A549 (cell line): ENCODE results near the gene ZMYND8. TPM values are rescaled to one million over a fixed set of nuclear protein-coding genes. Genes with fewer than 3 reads are reported as not detected.

Experiments
- ATAC-seq, 2 experiments: fragments of 200-7000 bp in 1 of 2; fragments of >200 bp in 1 of 2; cut with Nextera tagmentation in 1 of 2; cut with Tn5 transposase in 1 of 2; 3 replicates each; pipeline versions ENCODE4 v1.8.0 to v1.9.1; 2018 to 2020; ENCODE audit warnings: mild to moderate bottlenecking in 1 of 2, moderate library complexity in 1 of 2
- CTCF ChIA-PET: fragments of 300-600 bp; sonication (Branson Sonifier 250); formaldehyde crosslinking; extraction: SDS; loops from one replicate; lab custom pipeline; 2021; ENCODE audit warnings: antibody characterized with exemption, inconsistent platforms; lab: Yijun Ruan, JAX
- POLR2A ChIA-PET: fragments of 350-600 bp; formaldehyde crosslinking; extraction: SDS; loops from one replicate; lab custom pipeline; 2021; ENCODE audit warnings: antibody characterized with exemption, inconsistent platforms; lab: Yijun Ruan, JAX
- DNase-seq, 2 experiments: peaks; one replicate each; pipeline versions ENCODE4 v3.0.0 to v3.0.0-alpha.2; 2011 to 2016; ENCODE audit warnings: low read depth in 1 of 2, low spot score in 1 of 2
- FAIRE-seq: peaks from 2 replicates; lab custom pipeline; 2011; peaks lifted over from hg19 to GRCh38; lab: Jason Lieb, UNC
- H3K27ac ChIP-seq, 2 experiments: fragments of >200 bp; sonication (Bioruptor Twin); formaldehyde crosslinking; 3 replicates each; pipeline ENCODE4 v1.5.1; 2016 to 2017
- H3K4me1 ChIP-seq: fragments of >200 bp; sonication (Bioruptor Twin); formaldehyde crosslinking; 3 replicates; pipeline ENCODE4 v1.6.1; 2016
- H3K4me2 ChIP-seq: fragments of >200 bp; sonication (Bioruptor Twin); formaldehyde crosslinking; 3 replicates; pipeline ENCODE4 v1.6.1; 2016
- H3K4me3 ChIP-seq: fragments of >200 bp; sonication (Bioruptor Twin); formaldehyde crosslinking; 3 replicates; pipeline ENCODE4 v1.5.1; 2016
- H3K9me3 ChIP-seq: fragments of >200 bp; sonication (Bioruptor Twin); formaldehyde crosslinking; 3 replicates; pipeline ENCODE4 v1.6.1; 2016
- CBX2 ChIP-seq: fragments of 200-600 bp; sonication (generic); IDR thresholded peaks from 2 replicates; pipeline ENCODE4 v1.6.1; 2016; ENCODE audit warnings: low read depth, mild to moderate bottlenecking, borderline replicate concordance
- CEBPB ChIP-seq, 2 experiments: fragments of >200 bp in 1 of 2; sonication (Bioruptor Twin) in 1 of 2; formaldehyde crosslinking in 1 of 2; IDR thresholded peaks; 2 replicates each; pipeline ENCODE4 v1.6.1; 2012 to 2016
- CHD2 ChIP-seq: fragments of 150-350 bp; IDR thresholded peaks from 2 replicates; pipeline ENCODE4 v1.6.1; 2014; ENCODE audit warnings: low read length; ENCODE audit not compliant: partially characterized antibody
- CHD4 ChIP-seq: fragments of 200-600 bp; sonication (generic); IDR thresholded peaks from 2 replicates; pipeline ENCODE4 v1.6.1; 2016; ENCODE audit warnings: antibody characterized with exemption, mild to moderate bottlenecking, borderline replicate concordance
- E2F6 ChIP-seq: IDR thresholded peaks from 2 replicates; pipeline ENCODE4 v1.6.1; 2012; ENCODE audit warnings: low read depth, borderline replicate concordance
- ELK1 ChIP-seq: fragments of 150-350 bp; IDR thresholded peaks from 2 replicates; pipeline ENCODE4 v1.6.1; 2014; ENCODE audit warnings: low read depth, mild to moderate bottlenecking, low read length
- EP300 ChIP-seq, 2 experiments: fragments of >200 bp; sonication (Bioruptor Twin); formaldehyde crosslinking; IDR thresholded peaks; 2 replicates in 1 of 2; 3 replicates in 1 of 2; pipeline ENCODE4 v1.6.1; 2016 to 2017
- ESRRA ChIP-seq: fragments of 150-350 bp; IDR thresholded peaks from 2 replicates; pipeline ENCODE4 v1.6.1; 2014; ENCODE audit warnings: mild to moderate bottlenecking, low read length, borderline replicate concordance
- FOSB ChIP-seq: fragments of 250-450 bp; sonication (Bioruptor Pico); IDR thresholded peaks from 2 replicates; pipeline ENCODE4 v1.5.0; 2020; ENCODE audit warnings: mild to moderate bottlenecking, moderate library complexity
- FOSL2 ChIP-seq, 2 experiments: fragments of 450-650 bp in 1 of 2; fragments of >200 bp in 1 of 2; sonication (Bioruptor Twin) in 1 of 2; formaldehyde crosslinking; IDR thresholded peaks; 2 replicates each; pipeline versions ENCODE4 v1.5.0 to v1.6.1; 2016 to 2020; ENCODE audit warnings: mild to moderate bottlenecking in 1 of 2, moderate library complexity in 1 of 2
- HDAC2 ChIP-seq: fragments of 200-600 bp; sonication (generic); IDR thresholded peaks from 2 replicates; pipeline ENCODE4 v1.6.1; 2016
- HEYL ChIP-seq: fragments of 250-450 bp; sonication (Bioruptor Pico); IDR thresholded peaks from 2 replicates; pipeline ENCODE4 v1.8.0; 2021; ENCODE audit warnings: mild to moderate bottlenecking, moderate library complexity
- HOXB5 ChIP-seq: fragments of 250-450 bp; sonication (Bioruptor Pico); IDR thresholded peaks from 2 replicates; pipeline ENCODE4 v1.5.0; 2020; ENCODE audit warnings: mild to moderate bottlenecking, moderate library complexity
- KDM5A ChIP-seq: fragments of 200-600 bp; sonication (generic); IDR thresholded peaks from 2 replicates; pipeline ENCODE4 v1.6.1; 2016; ENCODE audit warnings: antibody characterized with exemption, mild to moderate bottlenecking
- MAZ ChIP-seq: fragments of 150-350 bp; IDR thresholded peaks from 2 replicates; pipeline ENCODE4 v1.6.1; 2014; ENCODE audit warnings: antibody characterized with exemption, low read depth, low read length, borderline replicate concordance
- MYC ChIP-seq: IDR thresholded peaks from 2 replicates; pipeline ENCODE4 v1.6.1; 2012; ENCODE audit warnings: mild to moderate bottlenecking, inconsistent platforms, low read length, improper control_type of control experiment, borderline replicate concordance
- NFE2L2 ChIP-seq: fragments of 150-350 bp; conservative IDR thresholded peaks from 2 replicates; pipeline ENCODE4 v1.6.1; 2014; ENCODE audit warnings: low read length
- NR3C1 ChIP-seq: fragments of >200 bp; sonication (Bioruptor Twin); formaldehyde crosslinking; IDR thresholded peaks from 3 replicates; pipeline ENCODE4 v1.6.1; 2017
- POLR2AphosphoS2 ChIP-seq: conservative IDR thresholded peaks from 2 replicates; pipeline ENCODE4 v1.6.1; 2012; ENCODE audit warnings: low read length, improper control_type of control experiment, inconsistent platforms
- RAD21 ChIP-seq, 2 experiments: fragments of >200 bp in 1 of 2; sonication (Bioruptor Twin) in 1 of 2; formaldehyde crosslinking in 1 of 2; IDR thresholded peaks in 1 of 2; conservative IDR thresholded peaks in 1 of 2; 2 replicates in 1 of 2; 3 replicates in 1 of 2; pipeline ENCODE4 v1.6.1; 2012 to 2018; ENCODE audit warnings: inconsistent platforms in 1 of 2
- RNF2 ChIP-seq: fragments of 200-600 bp; sonication (generic); IDR thresholded peaks from 2 replicates; pipeline ENCODE4 v1.6.1; 2016; ENCODE audit warnings: low read depth, mild to moderate bottlenecking, antibody characterized with exemption, moderate library complexity, borderline replicate concordance
- SREBF2 ChIP-seq: fragments of 450-650 bp; IDR thresholded peaks from 2 replicates; pipeline ENCODE4 v1.6.1; 2014; ENCODE audit warnings: mild to moderate bottlenecking, moderate library complexity
- TFCP2L1 ChIP-seq: fragments of 250-450 bp; sonication (Bioruptor Pico); IDR thresholded peaks from 2 replicates; pipeline ENCODE4 v1.5.0; 2021; ENCODE audit warnings: mild to moderate bottlenecking
- ZFP36 ChIP-seq: fragments of 450-650 bp; IDR thresholded peaks from 2 replicates; pipeline ENCODE4 v1.6.1; 2014; ENCODE audit warnings: borderline replicate concordance; ENCODE audit not compliant: partially characterized antibody
- WGBS: methylation state at CpG from one replicate; pipeline ENCODE4 v1.1.6; 2017; ENCODE audit errors: missing lambda C conversion rate; 5-methylcytosine and 5-hydroxymethylcytosine counted together
- polyA plus RNA-seq, 4 experiments: library from polyadenylated mRNA; depleted of rRNA in 3 of 4; stranded (reverse); fragments of >200 nt; fragmentation: RNase III in 1 of 4; extraction: RNeasy Plus Mini Kit Qiagen cat#74134 plus additional on column Dnase treatment in 1 of 4; gene quantifications; 2 replicates in 3 of 4; 3 replicates in 1 of 4; pipeline ENCODE4 v1.2.3, GENCODE V29; 2011 to 2017
- TF ChIP-seq, protein P1 (sequence below): IDR thresholded peaks from 2 replicates; pipeline ENCODE4 v1.6.1; 2012
- TF ChIP-seq, protein P2 (sequence below): fragments of 450-650 bp; IDR thresholded peaks from 2 replicates; pipeline ENCODE4 v1.6.1; 2014; ENCODE audit warnings: antibody characterized with exemption

The ZMYND8 gene
- polyA plus RNA-seq, 2 of the 4 experiments (the other 2 are of a cell fraction): 10.4 to 24.9 TPM

GRCh38 chr20:47191074-47191673 lies 165.3 kb downstream of the ZMYND8 start:
- FAIRE-seq: no peak
- no peak for DNase-seq
- 37% methylated on average over 1 of the region's 1 CpG for WGBS
- ChIA-PET CTCF (interaction anchor here (1.7 to 17.7 kb wide), 2 partner anchors 192 to 433 kb away, joined by 4 to 267 read pairs; no protein-coding TSS in a partner anchor), POLR2A (no interaction called here)
- Histone ChIP-seq H3K4me1 (no peaks in the 10 kb centered on the region; the same call in 1 of the 3 replicates), H3K4me2 (no peak overlapping the region), H3K9me3 (no peaks in the 10 kb centered on the region), H3K27ac (no peak overlapping the region), H3K4me3 (no peak overlapping the region)
- no peak for ATAC-seq
- TF ChIP-seq FOSL2 (IDR thresholded peaks at IDR 0.05) (no peak), FOSL2 (CRISPR knock-in tag; IDR thresholded peaks at IDR 0.05) (peak; percentile 36; the same call in 1 of the 2 replicates), E2F6 (no peak)
- TF ChIP-seq, protein P1, sequence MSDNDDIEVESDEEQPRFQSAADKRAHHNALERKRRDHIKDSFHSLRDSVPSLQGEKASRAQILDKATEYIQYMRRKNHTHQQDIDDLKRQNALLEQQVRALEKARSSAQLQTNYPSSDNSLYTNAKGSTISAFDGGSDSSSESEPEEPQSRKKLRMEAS: no peak

DNA sequence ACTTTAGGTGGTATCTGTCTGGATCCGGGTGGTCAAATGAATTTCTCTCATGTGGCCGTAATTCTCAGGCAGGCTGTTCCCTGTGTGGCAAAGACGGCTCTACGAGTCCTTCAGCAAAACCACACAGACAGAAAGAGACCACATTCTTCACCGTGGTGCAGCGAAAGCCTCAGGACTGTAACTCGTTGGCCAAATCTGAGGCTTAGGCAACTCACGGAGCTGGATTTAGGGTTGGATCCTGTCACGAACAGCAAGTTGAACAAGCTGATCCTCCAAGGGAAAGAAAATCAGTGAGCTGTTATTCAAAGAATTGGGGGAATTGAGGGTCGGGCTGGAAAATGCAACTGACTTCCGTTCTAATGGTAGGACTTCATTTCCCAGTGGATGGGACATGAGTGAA lies 167.4 kb downstream of the ZMYND8 start:
- no peak overlapping the region for H3K27ac ChIP-seq
- WGBS: 82% methylated on average over 11 of the region's 11 CpGs
- DNase-seq (no peak), FAIRE-seq (no peak), ATAC-seq (no peak)
- H3K4me3 ChIP-seq: no peak overlapping the region
- H3K4me2 ChIP-seq: no peak overlapping the region
- ChIA-PET CTCF (interaction anchor here (1.2 kb wide), 1 partner anchor 195 kb away, joined by 4 read pairs; no protein-coding TSS in a partner anchor), POLR2A (no interaction called here)
- no peaks in the 10 kb centered on the region; the same call in 2 of the 3 replicates for H3K4me1 ChIP-seq
- TF ChIP-seq HDAC2 (no peak), CHD4 (no peak), CBX2 (no peak), RNF2 (no peak), NR3C1 (no peak), CHD2 (no peak), HEYL (CRISPR knock-in tag) (no peak), SREBF2 (no peak), TFCP2L1 (CRISPR knock-in tag) (no peak), RAD21 (conservative IDR thresholded peaks at IDR 0.05 in 1 of 2, IDR thresholded peaks at IDR 0.05 in 1 of 2) (no peak), ZFP36 (no peak), MYC (no peak), ESRRA (no peak), KDM5A (no peak), FOSB (CRISPR knock-in tag) (no peak), EP300 (IDR thresholded peaks at IDR 0.05) (no peak), ELK1 (no peak)
- H3K9me3 ChIP-seq: no peaks in the 10 kb centered on the region

- no peak overlapping the region for H3K4me3 ChIP-seq
- FAIRE-seq (no peak), DNase-seq (no peak), ATAC-seq (no peak)
- POLR2A ChIA-PET: no interaction called here
- no peaks in the 10 kb centered on the region; the same call in 2 of the 3 replicates for H3K4me1 ChIP-seq
- 64% methylated on average over 5 of the region's 5 CpGs for WGBS
- H3K9me3 ChIP-seq: no peaks in the 10 kb centered on the region
- CTCF ChIA-PET: interaction anchor here (1.3 to 1.4 kb wide), 2 partner anchors 195 to 430 kb away, joined by 4 to 5 read pairs; no protein-coding TSS in a partner anchor
- TF ChIP-seq POLR2AphosphoS2 (no peak), NFE2L2 (no peak), MAZ (no peak), CHD2 (no peak), CEBPB (IDR thresholded peaks at IDR 0.05) (no peak), HOXB5 (CRISPR knock-in tag) (no peak)
- TF ChIP-seq, protein P2, sequence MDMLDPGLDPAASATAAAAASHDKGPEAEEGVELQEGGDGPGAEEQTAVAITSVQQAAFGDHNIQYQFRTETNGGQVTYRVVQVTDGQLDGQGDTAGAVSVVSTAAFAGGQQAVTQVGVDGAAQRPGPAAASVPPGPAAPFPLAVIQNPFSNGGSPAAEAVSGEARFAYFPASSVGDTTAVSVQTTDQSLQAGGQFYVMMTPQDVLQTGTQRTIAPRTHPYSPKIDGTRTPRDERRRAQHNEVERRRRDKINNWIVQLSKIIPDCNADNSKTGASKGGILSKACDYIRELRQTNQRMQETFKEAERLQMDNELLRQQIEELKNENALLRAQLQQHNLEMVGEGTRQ: no peak
- no peak overlapping the region for H3K27ac ChIP-seq
- H3K4me2 ChIP-seq: no peak overlapping the region
Observed at GRCh38 chr20:47188540-47188939, 168.0 kb downstream of the ZMYND8 start.
